ENCODE results near the gene GAS7. TPM values are rescaled to one million over a fixed set of nuclear protein-coding genes. Genes with fewer than 3 reads are reported as not detected.

The GAS7 gene
- total RNA-seq, 5 donors from 2014 or later (not counting 1 experiment from before 2014, with no cell fraction given), result 0.93 to 10.5 (median 3.8) TPM

- POLR2A ChIA-PET, result no interaction called here
- Mint-ChIP-seq H3K9me3 (peaks cover 5 to 16% (median 14%) of the 10 kb centered on the region in 3 donors), H3K36me3 (no peaks in the 10 kb centered on the region), H3K27me3 (peaks cover 16 to 35% of the 10 kb centered on the region in 2 donors), H3K4me1 (peaks cover 0 to 14% (median 8%) of the 10 kb centered on the region in 3 donors), H3K27ac (no peak overlapping the region), H3K4me3 (peak overlapping the region in 1 of 3 donors; percentile 10)
- Histone ChIP-seq H3K27me3 (replicated peaks in 1 of 2; ENCODE audit: control insufficient read depth in 2 of 2, extremely low read depth in 1 of 2, insufficient read depth in 2 of 2, low read length in 1 of 2) (peaks cover 0 to 30% of the 10 kb centered on the region in 2 experiments), H3K36me3 (ENCODE audit: control insufficient read depth in 2 of 2, extremely low read depth in 1 of 2, insufficient read depth in 1 of 2, low read length in 1 of 2) (no peaks in the 10 kb centered on the region), H3K9me3 (no peaks in the 10 kb centered on the region), H3K4me1 (ENCODE audit: control insufficient read depth in 1 of 2, extremely low read depth in 1 of 2, insufficient read depth in 2 of 2, low read length in 2 of 2) (peaks cover 0 to 18% of the 10 kb centered on the region in 2 experiments), H3K27ac (ENCODE audit: low read length) (no peak overlapping the region), H3K4me3 (ENCODE audit: control insufficient read depth in 1 of 2, extremely low read depth in 1 of 2, low read length in 1 of 2) (no peak overlapping the region)
- CTCF ChIA-PET, result no interaction called here
- no CpG with 5 or more reads among the region's 4 CpGs for WGBS (ENCODE audit: insufficient coverage)
- DNase-seq (no peak), ATAC-seq (replicated peaks in 1 of 4) (no peak)
These were observed 1.5 kb downstream of the GAS7 start for GRCh38 chr17:10196941-10197340.

DNA sequence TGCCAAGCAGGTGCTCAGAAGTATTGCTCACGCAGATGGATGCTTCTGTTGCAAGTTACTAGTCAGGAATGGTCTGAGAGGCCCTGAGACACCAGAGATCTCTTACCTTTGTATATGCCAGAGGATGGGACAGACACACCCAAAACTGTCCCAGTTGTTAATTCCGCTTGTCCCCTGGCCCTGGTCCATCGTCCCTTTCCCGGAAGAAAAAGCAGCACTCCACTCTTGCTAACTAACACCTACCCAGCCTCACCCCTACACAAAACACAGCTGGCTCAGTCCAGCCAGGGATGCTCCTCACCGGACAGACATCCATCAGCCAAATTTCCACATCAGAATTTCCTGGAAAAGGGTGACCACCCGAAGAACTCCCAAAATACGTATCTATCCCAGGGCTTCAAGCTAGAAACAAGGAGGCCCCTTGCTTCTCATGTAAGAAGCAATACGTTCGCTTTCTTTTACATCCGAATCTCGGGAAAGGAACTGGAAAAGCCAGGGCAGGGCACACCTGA lies 2.0 kb downstream of the GAS7 start:
- DNase-seq (no peak), ATAC-seq (replicated peaks in 1 of 4) (no peak)
- Mint-ChIP-seq H3K4me3 (no peak overlapping the region), H3K27me3 (peaks cover 16 to 33% of the 10 kb centered on the region in 2 donors), H3K4me1 (peaks cover 0 to 14% (median 8%) of the 10 kb centered on the region in 3 donors), H3K36me3 (no peaks in the 10 kb centered on the region), H3K9me3 (peaks cover 5 to 16% (median 14%) of the 10 kb centered on the region in 3 donors), H3K27ac (no peak overlapping the region)
- no peaks in the 10 kb centered on the region for H3K36me3 ChIP-seq (ENCODE audit: control insufficient read depth in 2 of 2, extremely low read depth in 1 of 2, insufficient read depth in 1 of 2, low read length in 1 of 2)
- no peaks in the 10 kb centered on the region for H3K9me3 ChIP-seq
- no peak overlapping the region for H3K4me3 ChIP-seq (ENCODE audit: control insufficient read depth in 1 of 2, extremely low read depth in 1 of 2, low read length in 1 of 2)
- CTCF ChIA-PET, result no interaction called here
- POLR2A ChIA-PET, result no interaction called here
- 95% methylated on average over 11 of the region's 11 CpGs for WGBS (ENCODE audit: insufficient coverage)
- no peak overlapping the region for H3K27ac ChIP-seq (ENCODE audit: low read length)
- H3K4me1 ChIP-seq (ENCODE audit: control insufficient read depth in 1 of 2, extremely low read depth in 1 of 2, insufficient read depth in 2 of 2, low read length in 2 of 2), result peaks cover 0 to 18% of the 10 kb centered on the region in 2 experiments
- H3K27me3 ChIP-seq (replicated peaks in 1 of 2; ENCODE audit: control insufficient read depth in 2 of 2, extremely low read depth in 1 of 2, insufficient read depth in 2 of 2, low read length in 1 of 2), result peaks cover 0 to 30% of the 10 kb centered on the region in 2 experiments

DNA sequence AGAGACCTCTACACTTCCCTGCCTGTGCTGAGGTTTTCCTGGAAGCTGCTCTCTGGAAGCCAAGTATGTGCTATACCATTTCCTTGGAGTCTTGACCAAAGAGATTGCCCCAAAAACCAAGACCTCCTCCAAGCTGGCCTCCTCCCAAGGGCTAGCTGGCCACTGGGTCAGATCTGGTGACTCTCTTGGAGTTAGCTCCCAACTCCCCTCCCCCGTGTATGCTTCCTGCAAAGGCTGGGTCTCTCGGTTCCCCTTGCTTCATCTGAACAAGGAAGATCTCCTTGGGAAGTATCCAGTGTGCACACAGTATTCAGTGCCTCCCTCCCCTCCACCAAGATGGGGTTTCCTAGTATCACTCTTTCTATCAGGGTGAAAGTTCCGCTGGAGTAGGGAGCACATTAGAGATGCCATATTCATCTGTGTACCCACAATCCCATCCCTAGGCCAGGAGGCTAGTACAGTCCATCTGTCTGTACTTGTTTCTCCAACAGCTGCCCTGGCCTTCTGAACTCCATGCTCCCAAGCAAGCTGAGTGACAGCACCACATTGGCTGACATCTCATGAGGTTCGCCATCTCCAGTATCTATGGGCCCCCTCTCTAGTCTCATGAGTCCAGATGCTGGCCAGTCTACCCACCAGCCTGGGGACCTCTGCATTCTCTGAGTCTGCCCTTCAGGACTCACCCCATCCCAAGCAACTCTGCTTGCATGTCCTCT lies 3.2 kb downstream of the GAS7 start:
- CTCF ChIA-PET, result no interaction called here
- H3K36me3 ChIP-seq (ENCODE audit: control insufficient read depth in 2 of 2, extremely low read depth in 1 of 2, insufficient read depth in 1 of 2, low read length in 1 of 2), result no peaks in the 10 kb centered on the region
- POLR2A ChIA-PET, result interaction anchor here in 1 of 2 donors (0.6 kb wide), 1 partner anchor 176 kb away, joined by 5 read pairs; no protein-coding TSS in a partner anchor
- H3K9me3 Mint-ChIP-seq, result peaks cover 5 to 16% (median 14%) of the 10 kb centered on the region in 3 donors
- H3K27me3 Mint-ChIP-seq, result peaks cover 9 to 24% of the 10 kb centered on the region in 2 donors
- peaks cover 0 to 18% of the 10 kb centered on the region in 2 experiments for H3K4me1 ChIP-seq (ENCODE audit: control insufficient read depth in 1 of 2, extremely low read depth in 1 of 2, insufficient read depth in 2 of 2, low read length in 2 of 2)
- no peaks in the 10 kb centered on the region for H3K9me3 ChIP-seq
- no peak overlapping the region for H3K4me3 Mint-ChIP-seq
- no peak overlapping the region for H3K27ac Mint-ChIP-seq
- DNase-seq (no peak), ATAC-seq (replicated peaks in 1 of 4) (no peak)
- no peak overlapping the region for H3K27ac ChIP-seq (ENCODE audit: low read length)
- peaks cover 0 to 14% (median 8%) of the 10 kb centered on the region in 3 donors for H3K4me1 Mint-ChIP-seq
- no peak overlapping the region for H3K4me3 ChIP-seq (ENCODE audit: control insufficient read depth in 1 of 2, extremely low read depth in 1 of 2, low read length in 1 of 2)
- H3K36me3 Mint-ChIP-seq, result no peaks in the 10 kb centered on the region
- 87% methylated on average over 3 of the region's 4 CpGs for WGBS (ENCODE audit: insufficient coverage)
- peaks cover 0 to 27% of the 10 kb centered on the region in 2 experiments for H3K27me3 ChIP-seq (replicated peaks in 1 of 2; ENCODE audit: control insufficient read depth in 2 of 2, extremely low read depth in 1 of 2, insufficient read depth in 2 of 2, low read length in 1 of 2)

GRCh38 chr17:10193632-10194031 lies 4.8 kb downstream of the GAS7 start:
- no peaks in the 10 kb centered on the region for H3K9me3 ChIP-seq
- Mint-ChIP-seq H3K9me3 (peaks cover 5 to 16% (median 14%) of the 10 kb centered on the region in 3 donors), H3K27me3 (peaks cover 8 to 15% of the 10 kb centered on the region in 2 donors), H3K4me1 (peaks cover 0 to 6% (median 0%) of the 10 kb centered on the region in 3 donors), H3K4me3 (no peak overlapping the region), H3K27ac (no peak overlapping the region), H3K36me3 (no peaks in the 10 kb centered on the region)
- no peak for ATAC-seq (replicated peaks in 1 of 4)
- H3K4me1 ChIP-seq (ENCODE audit: control insufficient read depth in 1 of 2, extremely low read depth in 1 of 2, insufficient read depth in 2 of 2, low read length in 2 of 2), result peaks cover 0 to 9% of the 10 kb centered on the region in 2 experiments
- H3K36me3 ChIP-seq (ENCODE audit: control insufficient read depth in 2 of 2, extremely low read depth in 1 of 2, insufficient read depth in 1 of 2, low read length in 1 of 2), result no peaks in the 10 kb centered on the region
- 75% methylated on average over 1 of the region's 2 CpGs for WGBS (ENCODE audit: insufficient coverage)
- CTCF ChIA-PET, result no interaction called here
- H3K27ac ChIP-seq (ENCODE audit: low read length), result no peak overlapping the region
- no peak for DNase-seq
- peaks cover 0 to 12% of the 10 kb centered on the region in 2 experiments for H3K27me3 ChIP-seq (replicated peaks in 1 of 2; ENCODE audit: control insufficient read depth in 2 of 2, extremely low read depth in 1 of 2, insufficient read depth in 2 of 2, low read length in 1 of 2)
- POLR2A ChIA-PET, result interaction anchor here in 1 of 2 donors (0.5 kb wide), 1 partner anchor 42 kb away, joined by 3 read pairs; no protein-coding TSS in a partner anchor
- no peak overlapping the region for H3K4me3 ChIP-seq (ENCODE audit: control insufficient read depth in 1 of 2, extremely low read depth in 1 of 2, low read length in 1 of 2)

GRCh38 chr17:10192972-10193371 lies 5.4 kb downstream of the GAS7 start:
- H3K9me3 Mint-ChIP-seq, result peaks cover 5 to 16% (median 14%) of the 10 kb centered on the region in 3 donors
- no peak overlapping the region for H3K27ac ChIP-seq (ENCODE audit: low read length)
- H3K4me1 Mint-ChIP-seq, result peaks cover 0 to 6% (median 0%) of the 10 kb centered on the region in 3 donors
- no peak overlapping the region for H3K4me3 Mint-ChIP-seq
- no peak overlapping the region for H3K27ac Mint-ChIP-seq
- H3K36me3 ChIP-seq (ENCODE audit: control insufficient read depth in 2 of 2, extremely low read depth in 1 of 2, insufficient read depth in 1 of 2, low read length in 1 of 2), result no peaks in the 10 kb centered on the region
- CTCF ChIA-PET, result no interaction called here
- no peak overlapping the region for H3K4me3 ChIP-seq (ENCODE audit: control insufficient read depth in 1 of 2, extremely low read depth in 1 of 2, low read length in 1 of 2)
- no peak for DNase-seq
- no peak for ATAC-seq (replicated peaks in 1 of 4)
- POLR2A ChIA-PET, result no interaction called here
- peaks cover 11 to 18% of the 10 kb centered on the region in 2 donors for H3K27me3 Mint-ChIP-seq
- H3K36me3 Mint-ChIP-seq, result no peaks in the 10 kb centered on the region
- peaks cover 0 to 12% of the 10 kb centered on the region in 2 experiments for H3K27me3 ChIP-seq (replicated peaks in 1 of 2; ENCODE audit: control insufficient read depth in 2 of 2, extremely low read depth in 1 of 2, insufficient read depth in 2 of 2, low read length in 1 of 2)
- 100% methylated on average over 1 of the region's 2 CpGs for WGBS (ENCODE audit: insufficient coverage)
- no peaks in the 10 kb centered on the region for H3K9me3 ChIP-seq
- peaks cover 0 to 7% of the 10 kb centered on the region in 2 experiments for H3K4me1 ChIP-seq (ENCODE audit: control insufficient read depth in 1 of 2, extremely low read depth in 1 of 2, insufficient read depth in 2 of 2, low read length in 2 of 2)

DNA sequence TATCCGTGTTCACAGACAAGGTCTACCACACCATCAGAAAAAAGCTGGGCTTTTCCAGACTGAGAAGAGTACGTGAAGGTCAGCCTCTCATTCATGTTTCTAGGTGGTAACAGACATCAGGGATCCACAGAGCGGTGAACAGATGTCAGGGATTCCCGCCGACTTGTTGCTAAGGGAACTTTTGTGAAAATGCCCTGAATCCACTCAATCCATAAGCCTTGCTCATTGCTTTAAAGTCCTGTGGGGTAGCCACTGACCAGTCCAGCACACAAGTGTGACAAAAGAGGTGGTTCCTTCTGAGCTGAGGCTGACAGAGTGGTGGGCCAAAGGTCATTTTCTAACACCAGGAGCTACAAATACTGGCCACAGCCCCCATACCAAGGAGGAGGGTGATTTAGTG lies 5.9 kb downstream of the GAS7 start:
- H3K27me3 Mint-ChIP-seq, result peaks cover 11 to 18% of the 10 kb centered on the region in 2 donors
- H3K36me3 Mint-ChIP-seq, result no peaks in the 10 kb centered on the region
- Histone ChIP-seq H3K36me3 (ENCODE audit: control insufficient read depth in 2 of 2, extremely low read depth in 1 of 2, insufficient read depth in 1 of 2, low read length in 1 of 2) (no peaks in the 10 kb centered on the region), H3K27me3 (replicated peaks in 1 of 2; ENCODE audit: control insufficient read depth in 2 of 2, extremely low read depth in 1 of 2, insufficient read depth in 2 of 2, low read length in 1 of 2) (peaks cover 0 to 9% of the 10 kb centered on the region in 2 experiments), H3K4me3 (ENCODE audit: control insufficient read depth in 1 of 2, extremely low read depth in 1 of 2, low read length in 1 of 2) (no peak overlapping the region), H3K4me1 (ENCODE audit: control insufficient read depth in 1 of 2, extremely low read depth in 1 of 2, insufficient read depth in 2 of 2, low read length in 2 of 2) (peaks cover 0 to 2% of the 10 kb centered on the region in 2 experiments), H3K9me3 (no peaks in the 10 kb centered on the region), H3K27ac (ENCODE audit: low read length) (no peak overlapping the region)
- peaks cover 0 to 6% (median 0%) of the 10 kb centered on the region in 3 donors for H3K4me1 Mint-ChIP-seq
- H3K9me3 Mint-ChIP-seq, result peaks cover 5 to 16% (median 14%) of the 10 kb centered on the region in 3 donors
- CTCF ChIA-PET, result no interaction called here
- POLR2A ChIA-PET, result no interaction called here
- H3K4me3 Mint-ChIP-seq, result no peak overlapping the region
- H3K27ac Mint-ChIP-seq, result no peak overlapping the region
- WGBS (ENCODE audit: insufficient coverage), result 89% methylated on average over 3 of the region's 5 CpGs
- DNase-seq (no peak), ATAC-seq (replicated peaks in 1 of 4) (no peak)
